ENCODE results near the gene MITF.

DNA sequence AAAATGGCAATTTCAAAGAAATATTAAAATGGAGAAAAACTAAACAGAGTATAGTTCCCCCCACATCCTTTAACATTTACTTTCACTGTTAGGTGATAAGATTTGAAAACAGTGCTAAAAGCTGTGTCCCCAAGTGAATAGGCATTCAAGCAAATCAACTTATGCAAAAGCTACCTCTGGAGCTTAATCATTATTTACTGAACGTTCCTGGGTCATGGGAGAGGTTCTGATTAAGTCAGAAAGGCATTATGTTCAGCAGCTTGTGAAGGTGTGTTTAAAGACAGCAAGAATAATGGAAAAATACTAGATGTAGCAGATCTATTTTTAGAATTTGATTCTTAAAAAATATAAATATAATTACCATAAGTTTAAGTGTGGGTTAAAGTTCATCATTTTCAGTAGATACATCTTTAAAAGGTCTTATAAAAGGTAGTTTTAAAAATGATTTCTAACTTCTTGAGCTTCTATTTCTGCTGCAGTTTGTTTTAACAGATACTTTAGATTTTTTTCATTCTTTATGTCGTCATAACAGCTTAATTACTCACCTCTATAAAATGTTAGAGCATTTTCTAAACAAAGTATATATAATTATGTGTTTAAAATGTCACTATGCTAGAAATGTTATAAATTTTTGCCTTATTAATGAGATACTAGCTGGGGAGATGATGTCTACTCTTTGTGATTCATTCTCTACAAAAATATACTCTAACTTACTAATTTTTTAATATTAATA lies 127.9 kb downstream of the MITF start:
- TF ChIP-seq, protein P1, sequence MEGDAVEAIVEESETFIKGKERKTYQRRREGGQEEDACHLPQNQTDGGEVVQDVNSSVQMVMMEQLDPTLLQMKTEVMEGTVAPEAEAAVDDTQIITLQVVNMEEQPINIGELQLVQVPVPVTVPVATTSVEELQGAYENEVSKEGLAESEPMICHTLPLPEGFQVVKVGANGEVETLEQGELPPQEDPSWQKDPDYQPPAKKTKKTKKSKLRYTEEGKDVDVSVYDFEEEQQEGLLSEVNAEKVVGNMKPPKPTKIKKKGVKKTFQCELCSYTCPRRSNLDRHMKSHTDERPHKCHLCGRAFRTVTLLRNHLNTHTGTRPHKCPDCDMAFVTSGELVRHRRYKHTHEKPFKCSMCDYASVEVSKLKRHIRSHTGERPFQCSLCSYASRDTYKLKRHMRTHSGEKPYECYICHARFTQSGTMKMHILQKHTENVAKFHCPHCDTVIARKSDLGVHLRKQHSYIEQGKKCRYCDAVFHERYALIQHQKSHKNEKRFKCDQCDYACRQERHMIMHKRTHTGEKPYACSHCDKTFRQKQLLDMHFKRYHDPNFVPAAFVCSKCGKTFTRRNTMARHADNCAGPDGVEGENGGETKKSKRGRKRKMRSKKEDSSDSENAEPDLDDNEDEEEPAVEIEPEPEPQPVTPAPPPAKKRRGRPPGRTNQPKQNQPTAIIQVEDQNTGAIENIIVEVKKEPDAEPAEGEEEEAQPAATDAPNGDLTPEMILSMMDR (IDR thresholded peaks at IDR 0.05; ENCODE audit: low read depth, low read length), result no peak
- no peak for TF ChIP-seq EZH2phosphoT487 (IDR thresholded peaks at IDR 0.05; ENCODE audit: low read depth)
